HUDEP-2 (cell line): ENCODE data around the gene BMPR1B.
A peak's percentile ranks its signal among the peaks of the same experiment; 100 is the strongest.

Experiments used
- DNase-seq, 76 experiments: peaks; one replicate each; lab custom pipeline; 2025; ENCODE audit not compliant: unreplicated experiment in 76 of 76; lab: John Stamatoyannopoulos, UW

BMPR1B gene

GRCh38 chr4:94757192-94758140 lies at the start of gene BMPR1B:
Gene BMPR1B (plus strand): TSS chr4:94757955. CDS start chr4:95104425, 346,470 bp downstream.
- peak in 1 of 76 experiments; percentile 2 for DNase-seq

- no peak for DNase-seq
These were observed 46.1 kb upstream of the BMPR1B start for GRCh38 chr4:94711635-94712034.

- DNase-seq, result no peak
These were observed 43.2 kb upstream of the BMPR1B start for GRCh38 chr4:94714365-94715160.

GRCh38 chr4:94715726-94716125 lies 42.0 kb upstream of the BMPR1B start:
- no peak for DNase-seq

- DNase-seq, result no peak
These were observed 36.4 kb upstream of the BMPR1B start for GRCh38 chr4:94721310-94721709.

- no peak for DNase-seq
These were observed 35.5 kb upstream of the BMPR1B start for GRCh38 chr4:94722270-94722669.

GRCh38 chr4:94722748-94723147 lies 35.0 kb upstream of the BMPR1B start:
- no peak for DNase-seq

- DNase-seq, result no peak
These were observed 33.6 kb upstream of the BMPR1B start for GRCh38 chr4:94724016-94724790.

- no peak for DNase-seq
These were observed 31.1 kb upstream of the BMPR1B start for GRCh38 chr4:94726524-94727123.

GRCh38 chr4:94728056-94728766 lies 29.5 kb upstream of the BMPR1B start:
- no peak for DNase-seq

GRCh38 chr4:94732358-94732698 lies 25.4 kb upstream of the BMPR1B start:
- no peak for DNase-seq

GRCh38 chr4:94739741-94740140 lies 18.0 kb upstream of the BMPR1B start:
- DNase-seq, result no peak

- DNase-seq, result no peak
These were observed 16.5 kb upstream of the BMPR1B start for GRCh38 chr4:94741304-94741703.

- DNase-seq, result no peak
These were observed 13.9 kb upstream of the BMPR1B start for GRCh38 chr4:94743838-94744237.

- DNase-seq, result no peak
These were observed 12.9 kb upstream of the BMPR1B start for GRCh38 chr4:94744850-94745249.

GRCh38 chr4:94746746-94747145 lies 11.0 kb upstream of the BMPR1B start:
- peak in 1 of 76 experiments; percentile 4 for DNase-seq

GRCh38 chr4:94758141-94758699 lies 465 bp downstream of the BMPR1B start:
- peak in 6 of 76 experiments; percentile 0 to 5 (median 2) for DNase-seq

GRCh38 chr4:94758700-94759399 lies 1.1 kb downstream of the BMPR1B start:
- peak in 1 of 76 experiments; percentile 1 for DNase-seq

GRCh38 chr4:94759767-94760211 lies 2.0 kb downstream of the BMPR1B start:
- no peak for DNase-seq
